GM10847 (cell line): Measurements from ENCODE around the gene ATP6AP2.

Source experiments
- POLR2A ChIP-seq: IDR thresholded peaks from 2 replicates; pipeline ENCODE4 v1.6.1; 2011; ENCODE audit not compliant: insufficient read length; ENCODE audit errors: extremely low read depth

Gene ATP6AP2

GRCh38 chrX:40564447-40564846 lies 16.3 kb upstream of the ATP6AP2 start:
- TF ChIP-seq POLR2A, result no peak

- no peak for TF ChIP-seq POLR2A
These were observed 10.2 kb upstream of the ATP6AP2 start for GRCh38 chrX:40570346-40571093.

GRCh38 chrX:40571600-40571999 lies 9.2 kb upstream of the ATP6AP2 start:
- no peak for TF ChIP-seq POLR2A

GRCh38 chrX:40573763-40574162 lies 7.0 kb upstream of the ATP6AP2 start:
- TF ChIP-seq POLR2A, result no peak

- TF ChIP-seq POLR2A, result no peak
These were observed 4.5 kb upstream of the ATP6AP2 start for GRCh38 chrX:40576291-40576690.

- TF ChIP-seq POLR2A, result no peak
These were observed 2.6 kb upstream of the ATP6AP2 start for GRCh38 chrX:40578039-40578695.

GRCh38 chrX:40579141-40579540 lies 1.6 kb upstream of the ATP6AP2 start:
- TF ChIP-seq POLR2A, result no peak

- no peak for TF ChIP-seq POLR2A
These were observed 752 bp upstream of the ATP6AP2 start for GRCh38 chrX:40579900-40580536.

GRCh38 chrX:40581336-40581920 lies 658 bp downstream of the ATP6AP2 start:
- no peak for TF ChIP-seq POLR2A

- TF ChIP-seq POLR2A, result no peak
These were observed 2.0 kb downstream of the ATP6AP2 start for GRCh38 chrX:40582811-40583210.

- no peak for TF ChIP-seq POLR2A
These were observed 22.7 kb downstream of the ATP6AP2 start for GRCh38 chrX:40603446-40603845.

- TF ChIP-seq POLR2A, result no peak
These were observed 26.6 kb downstream of the ATP6AP2 start for GRCh38 chrX:40607381-40607780.

GRCh38 chrX:40612511-40612910 lies 31.7 kb downstream of the ATP6AP2 start:
- TF ChIP-seq POLR2A, result no peak

- TF ChIP-seq POLR2A, result no peak
These were observed 35.2 kb downstream of the ATP6AP2 start for GRCh38 chrX:40615976-40616375.

- no peak for TF ChIP-seq POLR2A
These were observed 36.8 kb downstream of the ATP6AP2 start for GRCh38 chrX:40617566-40617965.

GRCh38 chrX:40622479-40623138 lies 41.8 kb downstream of the ATP6AP2 start:
- no peak for TF ChIP-seq POLR2A

- no peak for TF ChIP-seq POLR2A
These were observed 42.4 kb downstream of the ATP6AP2 start, which contains the start of gene MPC1L for GRCh38 chrX:40623139-40623536. Gene MPC1L (plus strand): TSS chrX:40623428. CDS start chrX:40623566, 138 bp downstream.
